Thoracic aorta (tissue), 2 donors: ENCODE results near the gene ECHDC3. TPM values are rescaled to one million over a fixed set of nuclear protein-coding genes. Genes with fewer than 3 reads are reported as not detected.

Experiments used
- ATAC-seq: fragments of 150-250 bp; one replicate; pipeline ENCODE4 v1.8.0; 2017; ENCODE audit warnings: low read depth; ENCODE audit not compliant: insufficient number of reproducible peaks, low FRiP score
- DNase-seq: peaks from one replicate; pipeline ENCODE4 v3.0.0-alpha.2; 2020; ENCODE audit warnings: low spot score
- H3K27ac ChIP-seq, 2 donors: fragments of 200-600 bp; sonication (generic); 1 replicate in 1 of 2; 2 replicates in 1 of 2; pipeline ENCODE4 v1.5.1; 2016; ENCODE audit warnings: mild to moderate bottlenecking in 2 of 2, moderate library complexity in 2 of 2
- H3K27me3 ChIP-seq: fragments of 200-600 bp; sonication (generic); replicated peaks from 2 replicates; pipeline ENCODE4 v1.6.0; 2016; ENCODE audit warnings: mild to moderate bottlenecking; ENCODE audit not compliant: insufficient read depth
- H3K36me3 ChIP-seq: fragments of 200-600 bp; sonication (generic); one replicate; pipeline ENCODE4 v1.5.1; 2016
- H3K4me1 ChIP-seq, 2 donors: fragments of 200-600 bp; sonication (generic); 1 replicate in 1 of 2; 2 replicates in 1 of 2; pipeline versions ENCODE4 v1.5.1 to v1.6.0; 2016; ENCODE audit warnings: low read depth in 2 of 2, mild to moderate bottlenecking in 1 of 2; ENCODE audit not compliant: control insufficient read depth in 1 of 2
- H3K4me3 ChIP-seq: fragments of 200-600 bp; sonication (generic); 2 replicates; pipeline ENCODE4 v1.5.1; 2016; ENCODE audit warnings: mild to moderate bottlenecking
- H3K9me3 ChIP-seq: fragments of 200-600 bp; sonication (generic); 2 replicates; pipeline ENCODE4 v1.5.1; 2016
- CTCF ChIP-seq: fragments of 200-600 bp; sonication (generic); IDR thresholded peaks from one replicate; pipeline ENCODE4 v1.5.1; 2019; ENCODE audit warnings: antibody characterized with exemption
- total RNA-seq, 2 donors: library from RNA; depleted of rRNA; stranded (reverse); fragments of >200 nt; gene quantifications; one replicate each; pipeline versions ENCODE4 v1.1.0 to v1.2.3, GENCODE V29; 2016

ECHDC3 gene
- total RNA-seq, 2 donors from 2014 or later: 12.2 to 21.2 TPM

GRCh38 chr10:11797281-11797680 lies 55.1 kb downstream of the ECHDC3 start:
- H3K9me3 ChIP-seq: no peaks in the 10 kb centered on the region
- H3K27ac ChIP-seq: no peak overlapping the region
- no peaks in the 10 kb centered on the region for H3K27me3 ChIP-seq
- H3K4me3 ChIP-seq: no peak overlapping the region
- no peaks in the 10 kb centered on the region for H3K36me3 ChIP-seq
- DNase-seq (no peak), ATAC-seq (no peak)
- no peak for TF ChIP-seq CTCF
- H3K4me1 ChIP-seq: no peaks in the 10 kb centered on the region

- no peak for TF ChIP-seq CTCF
- Histone ChIP-seq H3K4me1 (no peaks in the 10 kb centered on the region), H3K4me3 (no peak overlapping the region), H3K9me3 (no peaks in the 10 kb centered on the region), H3K27me3 (no peaks in the 10 kb centered on the region), H3K36me3 (no peaks in the 10 kb centered on the region), H3K27ac (no peak overlapping the region)
- ATAC-seq (no peak), DNase-seq (no peak)
Observed at GRCh38 chr10:11797847-11798633, 55.9 kb downstream of the ECHDC3 start.

- Histone ChIP-seq H3K27ac (no peak overlapping the region), H3K4me3 (no peak overlapping the region), H3K27me3 (no peaks in the 10 kb centered on the region), H3K4me1 (no peaks in the 10 kb centered on the region), H3K9me3 (no peaks in the 10 kb centered on the region), H3K36me3 (no peaks in the 10 kb centered on the region)
- DNase-seq (no peak), ATAC-seq (no peak)
- TF ChIP-seq CTCF: no peak
Observed at GRCh38 chr10:11798845-11799735, 56.9 kb downstream of the ECHDC3 start.

- Histone ChIP-seq H3K9me3 (no peaks in the 10 kb centered on the region), H3K4me1 (no peaks in the 10 kb centered on the region), H3K27ac (no peak overlapping the region), H3K27me3 (no peaks in the 10 kb centered on the region), H3K4me3 (no peak overlapping the region), H3K36me3 (no peaks in the 10 kb centered on the region)
- DNase-seq (no peak), ATAC-seq (no peak)
- no peak for TF ChIP-seq CTCF
Observed at GRCh38 chr10:11799736-11800080, 57.5 kb downstream of the ECHDC3 start.

- DNase-seq: no peak
- TF ChIP-seq CTCF: no peak
Observed at GRCh38 chr10:11804336-11804735, 62.2 kb downstream of the ECHDC3 start.

More at GRCh38 chr10:11804336-11804735, 62.2 kb downstream of the ECHDC3 start:
- ATAC-seq: no peak
- Histone ChIP-seq H3K27ac (no peak overlapping the region), H3K4me1 (no peaks in the 10 kb centered on the region), H3K36me3 (no peaks in the 10 kb centered on the region), H3K4me3 (no peak overlapping the region), H3K27me3 (no peaks in the 10 kb centered on the region), H3K9me3 (no peaks in the 10 kb centered on the region)
